ENCODE data around the gene SLC26A5.
"Not testable (repeated sequence)": the region's sequence is repeated elsewhere in the genome, so short reads cannot be mapped to it uniquely, and the experiment has no call there.

The SLC26A5 gene

GRCh38 chr7:103439661-103440060 lies 6.3 kb downstream of the SLC26A5 start:
- no peak overlapping the region for H3K4me3 ChIP-seq (ENCODE audit: low read length)
- no peak for DNase-seq (ENCODE audit: low read depth)
- H3K9ac ChIP-seq (ENCODE audit: low read length): no peak overlapping the region
- H3K27me3 ChIP-seq (replicated peaks; ENCODE audit: control insufficient read depth, insufficient read depth, low read length): peaks cover 18% of the 10 kb centered on the region
- no peaks in the 10 kb centered on the region for H3K36me3 ChIP-seq (ENCODE audit: control insufficient read depth, insufficient read depth, low read length, severe bottlenecking)
- no peaks in the 10 kb centered on the region for H3K4me1 ChIP-seq (ENCODE audit: control insufficient read depth, insufficient read depth, low read length)
- H3K9me3 ChIP-seq (ENCODE audit: control insufficient read depth, low read length): no peaks in the 10 kb centered on the region

GRCh38 chr7:103437623-103438022 lies 8.4 kb downstream of the SLC26A5 start:
- H3K36me3 ChIP-seq (ENCODE audit: control insufficient read depth, insufficient read depth, low read length, severe bottlenecking): no peaks in the 10 kb centered on the region
- no peak overlapping the region for H3K9ac ChIP-seq (ENCODE audit: low read length)
- no peak for DNase-seq (ENCODE audit: low read depth)
- H3K27me3 ChIP-seq (replicated peaks; ENCODE audit: control insufficient read depth, insufficient read depth, low read length): peaks cover 5% of the 10 kb centered on the region
- no peak overlapping the region for H3K4me3 ChIP-seq (ENCODE audit: low read length)
- H3K9me3 ChIP-seq (ENCODE audit: control insufficient read depth, low read length): no peaks in the 10 kb centered on the region
- H3K4me1 ChIP-seq (ENCODE audit: control insufficient read depth, insufficient read depth, low read length): peaks cover 4% of the 10 kb centered on the region

- no peaks in the 10 kb centered on the region for H3K9me3 ChIP-seq (ENCODE audit: control insufficient read depth, low read length)
- no peak for DNase-seq (ENCODE audit: low read depth)
- H3K4me1 ChIP-seq (ENCODE audit: control insufficient read depth, insufficient read depth, low read length): peaks cover 9% of the 10 kb centered on the region
- no peak overlapping the region for H3K4me3 ChIP-seq (ENCODE audit: low read length)
- H3K27me3 ChIP-seq (replicated peaks; ENCODE audit: control insufficient read depth, insufficient read depth, low read length): no peaks in the 10 kb centered on the region
- no peak overlapping the region for H3K9ac ChIP-seq (ENCODE audit: low read length)
- H3K36me3 ChIP-seq (ENCODE audit: control insufficient read depth, insufficient read depth, low read length, severe bottlenecking): no peaks in the 10 kb centered on the region
These were observed 13.3 kb downstream of the SLC26A5 start for GRCh38 chr7:103432712-103433111.

- no peak for DNase-seq (ENCODE audit: low read depth)
- H3K36me3 ChIP-seq (ENCODE audit: control insufficient read depth, insufficient read depth, low read length, severe bottlenecking): no peaks in the 10 kb centered on the region
- no peaks in the 10 kb centered on the region for H3K27me3 ChIP-seq (replicated peaks; ENCODE audit: control insufficient read depth, insufficient read depth, low read length)
- H3K9me3 ChIP-seq (ENCODE audit: control insufficient read depth, low read length): no peaks in the 10 kb centered on the region
- H3K4me1 ChIP-seq (ENCODE audit: control insufficient read depth, insufficient read depth, low read length): peaks cover 18% of the 10 kb centered on the region
- no peak overlapping the region for H3K9ac ChIP-seq (ENCODE audit: low read length)
- no peak overlapping the region for H3K4me3 ChIP-seq (ENCODE audit: low read length)
These were observed 20.8 kb downstream of the SLC26A5 start for GRCh38 chr7:103425177-103425576.

- Histone ChIP-seq H3K9me3 (ENCODE audit: control insufficient read depth, low read length) (no peaks in the 10 kb centered on the region), H3K36me3 (ENCODE audit: control insufficient read depth, insufficient read depth, low read length, severe bottlenecking) (no peaks in the 10 kb centered on the region), H3K4me1 (ENCODE audit: control insufficient read depth, insufficient read depth, low read length) (peaks cover 22% of the 10 kb centered on the region), H3K9ac (ENCODE audit: low read length) (no peak overlapping the region), H3K27me3 (replicated peaks; ENCODE audit: control insufficient read depth, insufficient read depth, low read length) (no peaks in the 10 kb centered on the region), H3K4me3 (ENCODE audit: low read length) (no peak overlapping the region)
- no peak for DNase-seq (ENCODE audit: low read depth)
These were observed 22.4 kb downstream of the SLC26A5 start for GRCh38 chr7:103423467-103424179.

GRCh38 chr7:103420857-103421384 lies 25.1 kb downstream of the SLC26A5 start:
- H3K4me3 ChIP-seq (ENCODE audit: low read length): peak overlapping the region; percentile 30
- no peaks in the 10 kb centered on the region for H3K36me3 ChIP-seq (ENCODE audit: control insufficient read depth, insufficient read depth, low read length, severe bottlenecking)
- peak overlapping the region; percentile 15 for H3K9ac ChIP-seq (ENCODE audit: low read length)
- no peaks in the 10 kb centered on the region for H3K27me3 ChIP-seq (replicated peaks; ENCODE audit: control insufficient read depth, insufficient read depth, low read length)
- H3K4me1 ChIP-seq (ENCODE audit: control insufficient read depth, insufficient read depth, low read length): peaks cover 22% of the 10 kb centered on the region
- no peaks in the 10 kb centered on the region for H3K9me3 ChIP-seq (ENCODE audit: control insufficient read depth, low read length)
- no peak for DNase-seq (ENCODE audit: low read depth)

GRCh38 chr7:103418241-103418640 lies 27.8 kb downstream of the SLC26A5 start:
- peaks cover 22% of the 10 kb centered on the region for H3K4me1 ChIP-seq (ENCODE audit: control insufficient read depth, insufficient read depth, low read length)

GRCh38 chr7:103413407-103413806 lies 32.6 kb downstream of the SLC26A5 start:
- no peak overlapping the region for H3K9ac ChIP-seq (ENCODE audit: low read length)
- H3K9me3 ChIP-seq (ENCODE audit: control insufficient read depth, low read length): peaks cover 7% of the 10 kb centered on the region
- H3K4me1 ChIP-seq (ENCODE audit: control insufficient read depth, insufficient read depth, low read length): no peaks in the 10 kb centered on the region
- no peaks in the 10 kb centered on the region for H3K36me3 ChIP-seq (ENCODE audit: control insufficient read depth, insufficient read depth, low read length, severe bottlenecking)
- no peaks in the 10 kb centered on the region for H3K27me3 ChIP-seq (replicated peaks; ENCODE audit: control insufficient read depth, insufficient read depth, low read length)
- H3K4me3 ChIP-seq (ENCODE audit: low read length): no peak overlapping the region
- no peak for DNase-seq (ENCODE audit: low read depth)

More at GRCh38 chr7:103418241-103418640, 27.8 kb downstream of the SLC26A5 start:
- no peak for DNase-seq (ENCODE audit: low read depth)
- H3K36me3 ChIP-seq (ENCODE audit: control insufficient read depth, insufficient read depth, low read length, severe bottlenecking): no peaks in the 10 kb centered on the region
- H3K4me3 ChIP-seq (ENCODE audit: low read length): no peak overlapping the region
- no peaks in the 10 kb centered on the region for H3K9me3 ChIP-seq (ENCODE audit: control insufficient read depth, low read length)
- H3K27me3 ChIP-seq (replicated peaks; ENCODE audit: control insufficient read depth, insufficient read depth, low read length): no peaks in the 10 kb centered on the region
- H3K9ac ChIP-seq (ENCODE audit: low read length): no peak overlapping the region

- no peaks in the 10 kb centered on the region for H3K36me3 ChIP-seq (ENCODE audit: control insufficient read depth, insufficient read depth, low read length, severe bottlenecking)
These were observed 33.9 kb downstream of the SLC26A5 start for GRCh38 chr7:103412151-103412550.

GRCh38 chr7:103405789-103406613 lies 40.0 kb downstream of the SLC26A5 start:
- H3K27me3 ChIP-seq (replicated peaks; ENCODE audit: control insufficient read depth, insufficient read depth, low read length); H3K4me1 ChIP-seq (ENCODE audit: control insufficient read depth, insufficient read depth, low read length); H3K9me3 ChIP-seq (ENCODE audit: control insufficient read depth, low read length); H3K4me3 ChIP-seq (ENCODE audit: low read length); DNase-seq (ENCODE audit: low read depth); H3K9ac ChIP-seq (ENCODE audit: low read length); H3K36me3 ChIP-seq (ENCODE audit: control insufficient read depth, insufficient read depth, low read length, severe bottlenecking): not testable (repeated sequence)

More at GRCh38 chr7:103412151-103412550, 33.9 kb downstream of the SLC26A5 start:
- no peak for DNase-seq (ENCODE audit: low read depth)
- Histone ChIP-seq H3K27me3 (replicated peaks; ENCODE audit: control insufficient read depth, insufficient read depth, low read length) (no peaks in the 10 kb centered on the region), H3K9ac (ENCODE audit: low read length) (no peak overlapping the region), H3K9me3 (ENCODE audit: control insufficient read depth, low read length) (peaks cover 7% of the 10 kb centered on the region), H3K4me1 (ENCODE audit: control insufficient read depth, insufficient read depth, low read length) (no peaks in the 10 kb centered on the region), H3K4me3 (ENCODE audit: low read length) (no peak overlapping the region)

GRCh38 chr7:103399687-103400086 lies 46.3 kb downstream of the SLC26A5 start:
- not testable (repeated sequence) for H3K4me3 ChIP-seq (ENCODE audit: low read length); DNase-seq (ENCODE audit: low read depth); H3K36me3 ChIP-seq (ENCODE audit: control insufficient read depth, insufficient read depth, low read length, severe bottlenecking); H3K4me1 ChIP-seq (ENCODE audit: control insufficient read depth, insufficient read depth, low read length); H3K27me3 ChIP-seq (replicated peaks; ENCODE audit: control insufficient read depth, insufficient read depth, low read length); H3K9me3 ChIP-seq (ENCODE audit: control insufficient read depth, low read length); H3K9ac ChIP-seq (ENCODE audit: low read length)
